ENCODE results near the gene KCNIP4. TPM values are rescaled to one million over a fixed set of nuclear protein-coding genes. Genes with fewer than 3 reads are reported as not detected.
"Not testable (repeated sequence)": the region's sequence is repeated elsewhere in the genome, so short reads cannot be mapped to it uniquely, and the experiment has no call there.

KCNIP4 gene
- total RNA-seq, 1 donor, result not detected

- Histone ChIP-seq H3K4me1 (ENCODE audit: insufficient read depth, low read length) (no peaks in the 10 kb centered on the region), H3K27me3 (ENCODE audit: insufficient read depth, low read length) (no peaks in the 10 kb centered on the region), H3K79me2 (ENCODE audit: insufficient read depth, low read length) (no peaks in the 10 kb centered on the region), H3K27ac (ENCODE audit: low read depth, low read length) (no peak overlapping the region), H3K4me2 (ENCODE audit: insufficient read depth, low read length) (no peak overlapping the region), H3K9me3 (ENCODE audit: low read depth, low read length) (no peaks in the 10 kb centered on the region), H3K4me3 (ENCODE audit: insufficient read depth, low read length) (no peak overlapping the region), H2AFZ (ENCODE audit: low read length) (no peak overlapping the region), H3K36me3 (ENCODE audit: insufficient read depth, low read length) (no peaks in the 10 kb centered on the region), H4K20me1 (ENCODE audit: insufficient read depth, low read length) (no peaks in the 10 kb centered on the region)
- TF ChIP-seq, protein P1, sequence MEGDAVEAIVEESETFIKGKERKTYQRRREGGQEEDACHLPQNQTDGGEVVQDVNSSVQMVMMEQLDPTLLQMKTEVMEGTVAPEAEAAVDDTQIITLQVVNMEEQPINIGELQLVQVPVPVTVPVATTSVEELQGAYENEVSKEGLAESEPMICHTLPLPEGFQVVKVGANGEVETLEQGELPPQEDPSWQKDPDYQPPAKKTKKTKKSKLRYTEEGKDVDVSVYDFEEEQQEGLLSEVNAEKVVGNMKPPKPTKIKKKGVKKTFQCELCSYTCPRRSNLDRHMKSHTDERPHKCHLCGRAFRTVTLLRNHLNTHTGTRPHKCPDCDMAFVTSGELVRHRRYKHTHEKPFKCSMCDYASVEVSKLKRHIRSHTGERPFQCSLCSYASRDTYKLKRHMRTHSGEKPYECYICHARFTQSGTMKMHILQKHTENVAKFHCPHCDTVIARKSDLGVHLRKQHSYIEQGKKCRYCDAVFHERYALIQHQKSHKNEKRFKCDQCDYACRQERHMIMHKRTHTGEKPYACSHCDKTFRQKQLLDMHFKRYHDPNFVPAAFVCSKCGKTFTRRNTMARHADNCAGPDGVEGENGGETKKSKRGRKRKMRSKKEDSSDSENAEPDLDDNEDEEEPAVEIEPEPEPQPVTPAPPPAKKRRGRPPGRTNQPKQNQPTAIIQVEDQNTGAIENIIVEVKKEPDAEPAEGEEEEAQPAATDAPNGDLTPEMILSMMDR (IDR thresholded peaks at IDR 0.05; ENCODE audit: extremely low read depth, low read depth, low read length), result no peak
- DNase-seq (ENCODE audit: insufficient read length, low spot score, missing footprints), result no peak
Observed at GRCh38 chr4:20754036-20754435, 1194.5 kb downstream of the KCNIP4 start.

- Histone ChIP-seq H3K4me3 (ENCODE audit: insufficient read depth, low read length) (no peak overlapping the region), H2AFZ (ENCODE audit: low read length) (no peak overlapping the region), H3K4me2 (ENCODE audit: insufficient read depth, low read length) (no peak overlapping the region), H3K9me3 (ENCODE audit: low read depth, low read length) (no peaks in the 10 kb centered on the region), H3K4me1 (ENCODE audit: insufficient read depth, low read length) (no peaks in the 10 kb centered on the region), H3K79me2 (ENCODE audit: insufficient read depth, low read length) (no peaks in the 10 kb centered on the region), H4K20me1 (ENCODE audit: insufficient read depth, low read length) (no peaks in the 10 kb centered on the region), H3K27ac (ENCODE audit: low read depth, low read length) (no peak overlapping the region), H3K27me3 (ENCODE audit: insufficient read depth, low read length) (no peaks in the 10 kb centered on the region), H3K36me3 (ENCODE audit: insufficient read depth, low read length) (no peaks in the 10 kb centered on the region)
- TF ChIP-seq, protein P1 (IDR thresholded peaks at IDR 0.05; ENCODE audit: extremely low read depth, low read depth, low read length), result no peak
- no peak for DNase-seq (ENCODE audit: insufficient read length, low spot score, missing footprints)
Observed at GRCh38 chr4:20752641-20753040, 1195.9 kb downstream of the KCNIP4 start.

- H3K4me1 ChIP-seq (ENCODE audit: insufficient read depth, low read length); DNase-seq (ENCODE audit: insufficient read length, low spot score, missing footprints); H3K9me3 ChIP-seq (ENCODE audit: low read depth, low read length); H3K4me3 ChIP-seq (ENCODE audit: insufficient read depth, low read length); H3K27ac ChIP-seq (ENCODE audit: low read depth, low read length); H3K79me2 ChIP-seq (ENCODE audit: insufficient read depth, low read length); H3K27me3 ChIP-seq (ENCODE audit: insufficient read depth, low read length); H3K36me3 ChIP-seq (ENCODE audit: insufficient read depth, low read length); H4K20me1 ChIP-seq (ENCODE audit: insufficient read depth, low read length); H2AFZ ChIP-seq (ENCODE audit: low read length); H3K4me2 ChIP-seq (ENCODE audit: insufficient read depth, low read length): not testable (repeated sequence)
Observed at GRCh38 chr4:20746000-20746399, 1202.6 kb downstream of the KCNIP4 start.

GRCh38 chr4:20735931-20736330 is 1212.6 kb downstream of the KCNIP4 start:
- no peak overlapping the region for H3K4me2 ChIP-seq (ENCODE audit: insufficient read depth, low read length)
- H3K9me3 ChIP-seq (ENCODE audit: low read depth, low read length), result peaks cover 2% of the 10 kb centered on the region
- no peaks in the 10 kb centered on the region for H4K20me1 ChIP-seq (ENCODE audit: insufficient read depth, low read length)
- no peak overlapping the region for H2AFZ ChIP-seq (ENCODE audit: low read length)
- TF ChIP-seq, protein P1 (IDR thresholded peaks at IDR 0.05; ENCODE audit: extremely low read depth, low read depth, low read length), result no peak
- no peak overlapping the region for H3K27ac ChIP-seq (ENCODE audit: low read depth, low read length)
- no peaks in the 10 kb centered on the region for H3K4me1 ChIP-seq (ENCODE audit: insufficient read depth, low read length)
- H3K27me3 ChIP-seq (ENCODE audit: insufficient read depth, low read length), result no peaks in the 10 kb centered on the region
- H3K36me3 ChIP-seq (ENCODE audit: insufficient read depth, low read length), result peaks cover 13% of the 10 kb centered on the region
- H3K4me3 ChIP-seq (ENCODE audit: insufficient read depth, low read length), result no peak overlapping the region
- no peaks in the 10 kb centered on the region for H3K79me2 ChIP-seq (ENCODE audit: insufficient read depth, low read length)
- DNase-seq (ENCODE audit: insufficient read length, low spot score, missing footprints), result peak; percentile 22
